ENCODE data around the gene NUDCD3.

- no peak for TF ChIP-seq POLR2A (IDR thresholded peaks at IDR 0.05)
- TF ChIP-seq, protein P1, sequence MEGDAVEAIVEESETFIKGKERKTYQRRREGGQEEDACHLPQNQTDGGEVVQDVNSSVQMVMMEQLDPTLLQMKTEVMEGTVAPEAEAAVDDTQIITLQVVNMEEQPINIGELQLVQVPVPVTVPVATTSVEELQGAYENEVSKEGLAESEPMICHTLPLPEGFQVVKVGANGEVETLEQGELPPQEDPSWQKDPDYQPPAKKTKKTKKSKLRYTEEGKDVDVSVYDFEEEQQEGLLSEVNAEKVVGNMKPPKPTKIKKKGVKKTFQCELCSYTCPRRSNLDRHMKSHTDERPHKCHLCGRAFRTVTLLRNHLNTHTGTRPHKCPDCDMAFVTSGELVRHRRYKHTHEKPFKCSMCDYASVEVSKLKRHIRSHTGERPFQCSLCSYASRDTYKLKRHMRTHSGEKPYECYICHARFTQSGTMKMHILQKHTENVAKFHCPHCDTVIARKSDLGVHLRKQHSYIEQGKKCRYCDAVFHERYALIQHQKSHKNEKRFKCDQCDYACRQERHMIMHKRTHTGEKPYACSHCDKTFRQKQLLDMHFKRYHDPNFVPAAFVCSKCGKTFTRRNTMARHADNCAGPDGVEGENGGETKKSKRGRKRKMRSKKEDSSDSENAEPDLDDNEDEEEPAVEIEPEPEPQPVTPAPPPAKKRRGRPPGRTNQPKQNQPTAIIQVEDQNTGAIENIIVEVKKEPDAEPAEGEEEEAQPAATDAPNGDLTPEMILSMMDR (IDR thresholded peaks at IDR 0.05) = no peak
Observed at GRCh38 chr7:44368455-44368854, 122.0 kb downstream of the NUDCD3 start.

Data from uterus (tissue), 2 donors.